Stimulated activated CD4-positive, alpha-beta T cell treated with anti-CD3 and anti-CD28 coated beads, Interleukin-1b, Interleukin-23, amount 100 ng/mL, for 24 hours (primary cell): ENCODE results near the gene GPX7.

Experiments used
- DNase-seq, 4 experiments: peaks; one replicate each; pipeline ENCODE4 v3.0.0-alpha.2; 2020; ENCODE audit warnings: low read depth in 4 of 4, low spot score in 1 of 4

The GPX7 gene

GRCh38 chr1:52628614-52629324 is 26.6 kb downstream of the GPX7 start:
- DNase-seq: no peak

- DNase-seq: no peak
Observed at GRCh38 chr1:52629325-52629643, 27.1 kb downstream of the GPX7 start.

DNA sequence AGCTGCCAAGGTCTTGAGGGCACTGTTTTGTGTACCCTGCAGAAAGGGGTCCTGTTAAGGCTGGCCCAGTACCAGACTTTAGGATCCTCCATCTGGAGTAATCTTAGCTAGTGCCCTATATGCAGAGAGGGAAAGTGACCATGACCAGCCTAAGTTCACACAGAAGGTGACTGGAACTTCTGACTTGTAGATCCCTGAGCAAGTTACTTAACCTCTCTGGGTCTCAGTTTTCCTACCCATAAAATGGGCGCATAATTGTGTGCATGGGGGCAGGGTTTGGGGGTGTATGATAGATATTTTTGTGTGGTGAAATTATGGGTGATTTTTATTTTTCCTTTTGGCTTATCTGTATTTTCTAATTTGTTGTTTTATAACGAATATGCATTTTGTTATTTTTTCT is 27.5 kb downstream of the GPX7 start:
- DNase-seq: no peak

GRCh38 chr1:52631759-52632331 is 29.7 kb downstream of the GPX7 start:
- DNase-seq: no peak

DNA sequence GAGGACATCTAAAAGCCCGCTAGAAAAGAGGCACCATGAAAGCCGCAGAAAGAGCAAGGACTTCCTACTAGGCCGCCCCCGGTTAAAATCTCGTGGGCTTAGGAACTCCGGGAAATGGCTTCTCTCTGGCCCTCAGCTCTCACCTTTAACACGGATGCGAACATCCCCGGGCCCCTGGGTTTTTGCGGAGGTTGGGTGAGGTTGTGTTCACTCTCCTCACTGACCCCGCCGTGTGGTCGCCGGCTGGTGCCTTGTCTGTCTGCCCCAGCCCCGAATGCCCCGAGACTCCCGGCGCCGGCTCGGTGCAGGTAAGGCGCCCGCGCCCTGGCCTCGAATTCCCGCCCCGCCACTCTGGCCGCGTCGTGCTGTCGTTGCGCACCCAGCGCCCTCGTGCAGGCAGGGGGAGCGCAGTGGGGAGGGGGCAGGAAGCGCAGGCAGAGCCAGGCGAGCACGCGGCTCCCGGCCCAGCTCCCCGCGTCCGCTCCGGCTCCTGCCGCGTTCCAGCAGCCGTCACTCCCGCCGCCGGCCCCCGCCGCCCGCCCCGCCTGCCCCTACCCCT is 30.6 kb downstream of the GPX7 start, which contains the start of gene SHISAL2A:
Gene SHISAL2A (plus strand): TSS at position 437 of the 559 bp plus-strand sequence. CDS start 326 bp downstream, outside the sequence.
- DNase-seq: peak in 1 of 4 experiments; percentile 44

DNA sequence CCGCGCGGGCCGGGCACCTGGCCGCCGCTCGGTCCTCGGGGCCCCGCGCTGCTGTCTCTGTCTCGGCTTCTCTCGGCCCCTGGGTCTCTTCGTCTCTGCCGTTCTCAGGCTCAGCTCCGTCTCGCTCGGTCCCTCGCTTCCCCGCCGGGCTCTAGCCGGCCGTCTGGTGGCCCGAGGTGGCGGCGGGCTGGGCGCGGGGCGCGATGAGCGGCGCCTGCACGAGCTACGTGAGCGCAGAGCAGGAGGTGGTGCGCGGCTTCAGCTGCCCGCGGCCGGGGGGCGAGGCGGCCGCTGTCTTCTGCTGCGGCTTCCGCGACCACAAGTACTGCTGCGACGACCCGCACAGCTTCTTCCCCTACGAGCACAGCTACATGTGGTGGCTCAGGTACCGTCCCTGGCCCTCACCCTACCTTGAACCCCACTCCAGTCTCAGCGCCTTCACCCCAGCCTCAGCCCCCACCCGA is 31.2 kb downstream of the GPX7 start:
- DNase-seq: no peak

DNA sequence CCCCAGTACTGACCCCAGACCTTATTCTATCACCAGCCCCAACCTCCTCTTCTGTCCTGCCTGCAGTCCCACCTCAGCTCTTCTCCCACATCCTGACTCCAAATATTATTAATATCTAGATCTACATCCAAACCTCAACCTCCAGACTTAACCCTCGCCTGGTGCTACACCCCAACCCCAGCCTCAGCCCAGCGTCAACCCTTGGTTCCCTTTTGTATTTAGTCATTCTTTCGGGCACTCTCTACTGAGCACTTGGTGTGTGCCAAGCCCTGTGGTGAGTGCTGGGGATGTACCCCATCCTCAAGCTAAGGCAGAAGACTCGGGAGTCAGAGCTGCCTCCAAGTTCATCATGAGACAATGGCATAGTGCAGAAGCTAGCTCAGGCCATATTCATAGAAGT is 31.9 kb downstream of the GPX7 start:
- DNase-seq: no peak

DNA sequence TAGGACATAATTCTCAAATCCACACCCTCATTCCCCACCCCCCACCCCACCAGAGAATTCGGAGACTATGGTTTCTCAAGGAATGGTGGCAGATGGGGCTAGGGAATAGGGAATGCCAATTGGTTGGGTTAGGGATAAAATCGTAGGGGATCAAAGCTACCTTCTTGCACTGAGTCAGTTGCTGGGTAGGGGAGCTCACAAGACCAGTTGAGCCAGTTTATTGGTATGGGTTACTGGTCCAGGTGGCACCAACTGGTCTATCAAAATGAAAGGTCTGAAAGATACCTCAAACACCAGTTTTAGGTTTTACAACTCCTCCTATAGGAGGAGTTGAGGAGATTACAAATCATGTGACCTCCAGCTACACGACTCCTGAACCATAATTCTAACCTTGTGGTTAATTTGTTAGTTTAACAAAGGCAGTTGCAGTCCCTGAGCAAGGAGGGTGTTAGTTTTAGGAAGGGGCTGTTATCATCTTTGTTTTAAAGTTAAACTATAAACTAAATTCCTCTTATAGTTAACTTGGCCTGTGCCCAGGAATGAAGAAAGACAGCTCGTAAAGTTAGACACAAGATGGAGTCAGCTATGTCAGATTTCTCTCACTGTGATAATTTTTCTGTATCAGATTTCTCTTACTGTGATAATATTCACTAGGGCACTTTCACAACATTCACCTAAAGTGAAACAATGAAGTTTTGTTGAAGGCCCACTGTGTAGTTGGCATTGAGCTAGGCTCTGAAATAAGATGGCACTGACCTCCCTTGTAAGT is 33.3 kb downstream of the GPX7 start:
- no peak for DNase-seq

DNA sequence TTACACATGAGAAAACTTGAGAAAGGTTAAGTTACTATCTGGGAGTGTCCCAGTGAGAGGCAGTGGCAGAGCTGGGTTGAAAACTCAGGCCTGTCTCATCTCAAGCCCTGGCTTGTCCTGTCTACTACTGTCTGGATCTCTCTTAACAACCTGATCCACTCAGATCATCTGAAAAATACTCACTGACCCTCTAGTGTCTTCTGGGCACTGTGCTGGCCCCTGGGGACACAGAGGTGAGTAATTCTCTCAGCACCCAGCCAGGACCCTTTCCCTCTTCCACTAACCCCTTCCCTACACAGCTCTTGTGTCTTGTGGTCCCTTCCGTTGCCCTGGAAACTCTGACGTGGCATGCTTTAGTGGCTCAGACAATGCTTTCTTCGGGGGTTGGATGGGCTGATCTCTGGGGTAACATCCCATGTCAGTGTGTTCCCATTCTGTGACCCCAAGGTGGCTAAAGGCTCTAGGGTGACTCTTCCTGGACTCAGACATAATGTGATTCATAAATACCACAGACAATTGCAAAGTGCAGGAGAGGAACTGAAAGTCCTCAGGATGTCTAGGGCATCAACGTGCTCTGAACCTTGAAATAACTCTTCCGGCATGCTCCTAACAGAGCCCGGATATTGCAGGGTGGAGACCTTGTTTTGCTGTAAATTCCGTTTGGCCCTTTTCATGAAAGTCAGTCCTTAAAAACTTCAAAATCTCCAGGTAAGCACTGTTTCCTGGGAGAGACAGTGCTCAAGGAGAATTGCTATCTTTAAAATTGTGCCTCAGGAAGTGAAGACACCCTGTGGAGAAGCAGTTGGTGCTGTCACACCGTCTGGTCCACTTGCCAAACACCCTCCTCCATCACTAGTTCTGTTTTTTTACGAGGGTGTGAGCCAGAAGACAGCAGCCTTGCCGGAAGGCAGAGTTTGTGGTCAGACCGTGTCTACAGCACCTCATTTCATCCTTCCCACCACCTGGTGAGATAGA is 34.8 kb downstream of the GPX7 start:
- DNase-seq: peak in 1 of 4 experiments; percentile 46

DNA sequence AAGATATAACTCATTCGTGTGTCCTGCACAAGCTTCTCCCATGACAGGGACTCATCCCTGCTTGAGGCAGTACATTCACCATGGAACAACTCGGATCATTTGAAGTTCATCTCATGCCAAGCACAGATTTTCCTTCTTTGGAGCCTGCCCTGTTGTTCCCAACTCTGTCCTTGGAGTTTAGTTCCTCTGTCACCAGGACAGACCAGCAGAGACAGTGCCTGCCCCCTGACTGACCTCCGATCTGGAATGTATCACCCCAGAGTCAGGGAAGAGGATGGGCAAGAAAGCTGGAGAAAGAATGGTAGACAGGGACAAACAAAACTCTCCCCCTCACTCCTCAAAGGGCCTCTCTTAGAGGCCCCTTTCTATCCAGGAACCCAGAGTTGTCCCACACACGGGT is 35.8 kb downstream of the GPX7 start:
- no peak for DNase-seq

- DNase-seq: no peak
Observed at GRCh38 chr1:52640697-52641096, 38.5 kb downstream of the GPX7 start.

DNA sequence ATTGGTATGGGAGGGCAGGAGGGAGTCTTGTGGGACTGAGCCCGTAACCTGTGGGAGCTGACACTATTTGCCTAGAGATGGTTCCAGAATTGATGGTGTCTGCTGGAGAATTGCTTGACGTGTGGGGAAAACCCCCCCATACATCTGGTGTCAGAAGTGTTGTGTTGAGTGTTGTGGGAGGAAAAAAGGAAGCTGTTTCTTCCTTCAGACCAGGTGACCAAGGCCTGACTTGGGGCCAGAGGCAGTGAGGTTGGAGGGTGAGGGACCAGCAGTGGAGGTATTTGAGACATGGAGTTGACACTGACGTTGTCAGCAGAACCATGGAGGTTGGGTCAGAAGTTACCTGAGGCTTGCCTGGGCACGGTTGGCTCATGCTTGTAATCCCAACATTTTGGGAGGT is 39.1 kb downstream of the GPX7 start:
- no peak for DNase-seq

- no peak for DNase-seq
Observed at GRCh38 chr1:52645261-52645660, 43.1 kb downstream of the GPX7 start.

- DNase-seq: no peak
Observed at GRCh38 chr1:52651904-52652303, 49.7 kb downstream of the GPX7 start.

GRCh38 chr1:52653207-52653849 is 51.2 kb downstream of the GPX7 start:
- no peak for DNase-seq

- no peak for DNase-seq
Observed at GRCh38 chr1:52654063-52654462, 51.9 kb downstream of the GPX7 start.

GRCh38 chr1:52657702-52658101 is 55.5 kb downstream of the GPX7 start:
- no peak for DNase-seq
